Measurements from ENCODE around the gene CENPU. TPM values are rescaled to one million over a fixed set of nuclear protein-coding genes. Genes with fewer than 3 reads are reported as not detected.
"Not testable (repeated sequence)": the region's sequence is repeated elsewhere in the genome, so short reads cannot be mapped to it uniquely, and the experiment has no call there.

Gene CENPU
- total RNA-seq, 2 experiments from 2014 or later = 58.7 to 59.3 TPM

DNA sequence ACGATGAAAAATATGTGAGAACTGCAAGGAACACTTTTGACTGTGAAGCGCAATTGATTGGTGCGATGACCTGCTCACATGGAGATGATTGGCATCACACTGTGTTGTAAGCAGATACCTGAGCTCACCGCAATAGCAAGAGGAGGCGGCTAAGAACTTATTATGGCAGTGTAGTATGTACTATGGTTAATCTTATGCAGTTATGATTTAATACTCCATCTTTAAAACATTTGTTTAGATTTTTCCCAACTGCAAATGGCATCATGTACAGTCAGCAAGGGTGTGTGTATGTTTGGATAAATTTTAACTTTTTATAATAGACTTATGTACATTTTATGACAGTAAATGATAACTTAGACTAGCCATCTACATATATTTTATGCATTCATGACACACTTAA, 58.9 kb downstream of the CENPU start:
- POLR2A ChIA-PET = no interaction called here
- CTCF ChIA-PET = no interaction called here

DNA sequence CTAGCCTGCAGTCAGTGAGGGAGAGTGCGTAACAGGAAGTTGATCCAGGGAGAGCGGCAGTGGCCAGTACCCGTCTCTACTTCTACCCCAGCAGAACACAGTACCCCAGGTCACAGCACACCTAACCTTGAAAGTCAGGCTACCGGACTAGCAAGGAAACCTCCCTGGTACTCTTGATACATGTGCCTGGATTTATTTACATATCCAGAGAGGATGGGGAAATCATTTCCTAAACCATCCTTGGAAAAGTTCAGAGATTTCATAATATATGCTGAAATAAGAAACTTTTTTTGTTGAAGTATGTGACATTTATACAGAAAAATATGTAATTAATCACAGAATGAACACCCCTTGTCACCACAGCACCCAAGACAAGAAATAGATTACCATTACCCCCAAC, 59.9 kb downstream of the CENPU start:
- CTCF ChIA-PET = no interaction called here
- POLR2A ChIA-PET = no interaction called here

DNA sequence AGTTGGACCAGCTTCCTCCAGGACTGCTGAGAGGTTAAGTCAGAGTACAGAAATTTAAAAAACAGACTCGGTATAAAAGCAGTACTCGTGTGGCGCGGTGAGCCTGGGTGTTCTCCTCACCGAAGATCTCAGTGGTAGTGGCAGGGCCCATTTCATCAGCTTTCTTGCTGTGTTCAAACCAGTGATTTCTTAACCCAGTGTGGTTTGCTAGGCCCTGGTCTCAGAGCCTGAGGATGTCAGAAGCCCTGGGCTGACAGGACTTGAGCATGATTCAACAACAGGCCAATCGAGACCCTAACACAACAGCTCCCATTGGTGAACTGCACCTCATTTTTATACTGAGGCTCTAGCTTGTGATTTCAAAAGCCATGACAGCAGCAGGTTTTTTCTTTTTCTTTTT, 61.2 kb downstream of the CENPU start:
- POLR2A ChIA-PET = no interaction called here

DNA sequence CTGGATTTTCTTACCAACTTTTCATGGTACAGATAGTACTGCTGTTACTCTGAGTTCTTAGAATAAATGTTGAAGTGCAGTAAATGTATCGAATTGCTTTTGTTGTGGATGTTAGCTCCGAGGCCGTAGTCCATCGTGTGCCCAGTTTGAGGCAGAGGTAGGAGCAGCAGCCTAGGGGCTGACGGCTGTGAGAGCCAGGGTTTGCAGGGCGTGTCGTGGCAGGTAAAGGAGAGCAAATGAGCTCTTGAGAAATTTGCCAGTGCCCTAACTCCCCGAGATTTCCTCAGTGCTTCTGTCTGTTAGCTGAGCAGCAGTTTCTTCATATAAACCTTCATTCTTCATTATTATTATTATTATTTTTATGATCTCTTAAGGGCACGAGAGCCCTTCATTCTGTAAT, 62.8 kb downstream of the CENPU start:
- ChIA-PET POLR2A (no interaction called here), CTCF (interaction anchor here (0.7 to 1.0 kb wide), 2 partner anchors 10 to 58 kb away, joined by 4 read pairs; no protein-coding TSS in a partner anchor)

More for the DNA sequence above, 61.2 kb downstream of the CENPU start:
- CTCF ChIA-PET = no interaction called here

DNA sequence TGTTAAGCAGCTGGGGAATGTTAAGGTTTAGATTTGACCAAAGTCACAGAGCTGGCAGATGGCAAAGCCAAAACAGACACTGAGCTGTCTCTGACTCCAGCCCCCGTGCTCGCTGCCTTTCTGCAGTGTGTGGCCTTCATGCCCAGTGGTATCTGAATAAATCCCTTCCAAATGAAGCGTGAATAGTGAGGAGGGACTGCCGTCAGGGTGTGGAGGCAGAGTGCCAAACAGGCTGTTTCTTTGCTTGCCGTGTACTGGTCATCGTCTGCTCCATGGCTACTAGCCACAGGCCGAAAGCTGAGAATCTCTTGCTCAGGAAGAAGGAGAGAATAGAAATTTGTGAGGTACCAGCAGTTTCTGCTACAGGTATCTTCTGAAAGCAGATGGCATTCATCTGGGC, 64.6 kb downstream of the CENPU start:
- ChIA-PET POLR2A (interaction anchor here (1.6 kb wide), 1 partner anchor 64 kb away, joined by 4 read pairs; the partner anchor contains the start of gene CENPU), CTCF (no interaction called here)

DNA sequence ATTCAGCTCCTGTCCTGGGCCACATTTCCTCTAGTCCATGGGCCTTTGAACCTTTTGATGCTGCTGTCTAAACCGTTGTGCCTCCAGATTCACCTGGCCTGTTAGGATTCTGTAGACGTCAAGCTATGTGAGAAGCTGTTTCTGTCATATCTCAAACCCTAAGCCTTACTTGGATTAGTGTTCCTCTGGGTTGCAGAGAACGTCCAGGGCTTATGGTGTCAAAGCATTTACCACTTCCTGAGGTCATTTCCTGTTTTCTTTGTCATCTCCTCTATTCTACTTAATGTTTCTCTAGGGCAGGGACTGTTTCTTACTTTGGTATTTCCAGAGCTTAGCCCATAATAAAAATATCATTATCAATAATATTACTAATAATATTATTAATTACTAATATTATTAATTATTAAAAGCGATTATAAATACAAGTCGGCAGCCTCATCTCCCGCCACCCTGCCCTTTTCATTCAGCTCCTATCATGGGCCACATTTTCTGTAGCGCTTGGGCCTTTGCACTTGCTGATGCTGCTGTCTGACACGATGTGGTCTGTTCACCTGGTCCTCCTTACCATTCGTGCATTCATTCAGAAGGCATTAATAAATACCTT, 65.3 kb downstream of the CENPU start:
- ChIA-PET POLR2A (interaction anchor here (1.6 kb wide), 1 partner anchor 65 kb away, joined by 4 read pairs; the partner anchor contains the start of gene CENPU), CTCF (interaction anchor here (1.1 kb wide), 1 partner anchor 20 kb away, joined by 3 read pairs; no protein-coding TSS in a partner anchor)

DNA sequence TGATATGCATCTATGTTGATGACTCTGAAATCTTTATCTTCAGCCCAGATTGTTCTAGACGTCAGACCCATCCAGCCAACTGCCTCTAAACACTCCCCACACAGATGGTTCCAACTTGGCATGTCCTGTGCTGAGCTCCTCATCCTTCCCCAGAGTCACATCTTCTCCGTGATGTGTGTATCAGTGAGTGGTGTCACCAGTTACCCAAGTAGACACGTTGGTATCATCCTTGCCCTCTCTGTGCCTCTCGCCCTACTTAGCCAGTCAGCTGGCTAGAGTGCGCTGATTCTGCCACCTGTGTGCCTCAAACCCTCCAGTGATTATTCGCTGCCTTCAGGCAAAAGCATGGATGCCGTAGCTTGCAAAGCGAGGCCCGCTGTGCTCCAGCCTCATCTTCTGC, 65.8 kb downstream of the CENPU start:
- ChIA-PET CTCF (interaction anchor here (0.5 to 1.1 kb wide), 2 partner anchors 20 to 82 kb away, joined by 3 read pairs; no protein-coding TSS in a partner anchor), POLR2A (interaction anchor here (1.6 kb wide), 1 partner anchor 66 kb away, joined by 4 read pairs; the partner anchor contains the start of gene CENPU)

DNA sequence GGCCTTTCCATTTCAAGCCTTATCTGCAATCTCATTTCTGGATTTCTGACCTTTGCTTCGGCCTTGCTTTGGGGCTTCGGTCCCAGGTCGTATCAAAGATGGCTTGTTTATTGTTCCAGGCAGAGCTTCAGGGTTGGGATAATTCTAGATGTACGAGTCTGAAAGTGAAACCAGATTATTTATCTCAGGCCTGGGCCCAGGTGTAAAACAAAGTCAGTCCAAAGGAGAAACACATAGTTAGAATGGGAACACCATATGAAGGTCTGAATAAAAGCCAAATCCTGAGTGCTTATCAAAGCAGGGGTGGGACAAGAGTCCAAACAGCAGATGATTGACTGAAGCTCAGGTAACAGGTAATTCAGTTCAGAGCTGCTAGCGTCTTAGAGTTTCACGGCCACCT, 67.2 kb downstream of the CENPU start:
- CTCF ChIA-PET = interaction anchor here (0.5 kb wide), 1 partner anchor 419 kb away, joined by 3 read pairs; no protein-coding TSS in a partner anchor

DNA sequence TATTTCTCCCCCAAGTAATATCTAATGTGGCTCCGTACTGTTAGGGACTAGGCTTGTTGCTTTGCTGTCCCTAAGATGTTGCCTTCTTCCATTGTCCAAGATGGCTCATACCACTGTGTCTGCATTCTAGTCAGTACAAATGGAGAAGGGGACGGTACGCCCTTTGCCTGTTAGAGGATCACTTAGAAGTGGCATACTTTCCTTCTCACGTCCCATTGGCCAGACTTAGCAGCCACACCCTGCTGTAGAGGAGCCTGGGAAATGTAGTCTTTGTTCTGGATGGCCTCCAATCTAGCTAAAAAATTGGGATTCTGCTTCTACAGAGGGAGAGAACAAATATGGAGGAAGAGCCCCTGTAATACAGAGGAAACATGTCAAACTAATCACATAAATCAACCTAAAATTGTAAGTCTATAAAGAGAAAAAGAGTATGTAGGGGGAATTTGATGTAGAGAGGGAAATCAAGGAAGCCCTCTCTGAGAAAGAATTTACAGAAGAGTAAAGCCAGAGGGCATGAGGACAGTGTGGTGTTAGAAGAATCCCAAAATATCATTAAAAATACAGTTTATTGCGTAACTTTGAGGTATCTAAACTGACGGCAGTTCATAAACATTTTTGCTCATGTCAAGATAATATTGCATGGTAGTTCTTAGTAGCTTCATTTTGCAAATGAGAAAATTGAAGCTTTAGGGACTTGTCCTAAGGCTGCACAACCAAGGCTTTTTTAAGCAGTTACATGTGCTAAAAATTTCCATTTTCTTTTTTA, 69.3 kb downstream of the CENPU start:
- ChIA-PET CTCF (no interaction called here), POLR2A (no interaction called here)

More for the DNA sequence above, 67.2 kb downstream of the CENPU start:
- POLR2A ChIA-PET = interaction anchor here (0.5 kb wide), 1 partner anchor 11 kb away, joined by 4 read pairs; no protein-coding TSS in a partner anchor

DNA sequence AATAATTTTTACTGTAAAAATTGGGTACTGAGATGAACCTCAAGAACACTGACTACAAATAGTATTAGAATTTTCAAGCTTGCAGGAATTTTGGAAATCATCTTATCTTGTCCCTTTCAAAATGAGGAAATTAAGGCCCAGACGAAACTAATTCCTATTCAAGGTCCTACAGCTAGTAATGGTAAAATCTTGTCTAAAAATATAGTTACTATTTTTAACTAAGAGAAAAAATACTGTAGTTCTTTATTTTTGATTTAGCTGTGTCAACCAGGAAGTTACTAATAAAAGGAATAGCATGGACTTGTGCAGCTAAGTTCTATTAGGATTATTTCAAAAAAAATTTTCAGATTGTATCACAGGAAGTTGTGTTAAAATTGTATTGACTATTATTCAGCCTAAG, 71.7 kb downstream of the CENPU start:
- CTCF ChIA-PET = no interaction called here
- POLR2A ChIA-PET = interaction anchor here (0.5 kb wide), 1 partner anchor 492 kb away, joined by 4 read pairs; no protein-coding TSS in a partner anchor

DNA sequence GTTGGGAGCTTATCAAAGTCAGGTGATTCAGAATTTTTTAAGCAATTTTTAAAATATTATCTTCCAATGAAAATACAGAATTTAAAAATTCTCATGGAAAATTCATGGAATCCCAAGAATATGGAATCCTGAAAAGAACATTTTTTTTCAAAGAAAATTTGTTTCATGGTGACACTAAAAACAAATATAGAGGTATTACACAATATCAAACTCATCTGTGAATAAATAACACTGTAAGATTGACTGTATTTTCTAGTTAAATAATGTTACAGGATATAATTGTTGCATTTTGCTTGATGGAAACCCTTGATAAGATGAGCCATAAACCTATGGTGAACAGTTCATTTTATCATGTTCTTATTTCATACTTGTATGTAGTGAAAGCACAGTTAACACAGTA, 72.9 kb downstream of the CENPU start:
- CTCF ChIA-PET = interaction anchor here (0.9 kb wide), 1 partner anchor 11 kb away, joined by 4 read pairs; no protein-coding TSS in a partner anchor

DNA sequence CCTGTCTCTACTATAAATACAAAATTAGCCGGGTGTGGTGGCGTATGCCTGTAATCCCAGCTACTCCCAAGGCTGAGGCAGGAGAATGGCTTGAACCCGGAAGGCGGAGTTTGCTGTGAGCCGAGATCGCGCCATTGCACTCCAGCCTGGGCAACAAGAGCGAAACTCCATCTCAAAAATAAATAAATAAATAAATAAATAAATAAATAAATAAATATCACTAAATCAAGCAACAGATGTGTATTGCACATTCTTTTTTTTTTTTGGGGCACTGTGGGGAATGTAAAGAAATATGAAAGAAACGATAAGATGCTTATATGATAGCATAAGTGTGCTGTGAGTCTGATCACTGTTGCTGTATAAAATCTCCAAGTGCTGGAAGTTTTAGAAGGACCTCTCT, 76.1 kb downstream of the CENPU start:
- POLR2A ChIA-PET, CTCF ChIA-PET: not testable (repeated sequence)

More for the DNA sequence above, 72.9 kb downstream of the CENPU start:
- POLR2A ChIA-PET = interaction anchor here (1.2 kb wide), 1 partner anchor 73 kb away, joined by 4 read pairs; the partner anchor contains the start of gene CENPU

DNA sequence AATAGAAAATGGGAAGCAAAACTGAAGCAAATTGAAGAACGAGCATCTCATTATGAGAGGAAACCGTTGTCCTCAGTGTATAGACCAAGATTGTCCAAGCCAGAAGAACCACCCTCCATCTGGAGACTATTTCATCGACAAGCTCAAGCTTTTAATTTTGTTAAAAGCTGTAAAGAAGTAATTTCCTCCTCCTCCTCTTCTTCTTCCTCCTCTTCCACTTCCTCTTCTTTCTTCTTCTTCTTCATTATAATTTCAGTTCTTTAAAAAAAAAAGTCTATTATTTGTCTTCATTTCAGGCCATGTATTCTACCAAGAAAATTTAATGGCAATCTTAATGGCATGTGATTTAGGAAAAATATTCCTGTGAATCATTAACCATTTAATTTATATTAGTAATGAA, 76.8 kb downstream of the CENPU start:
- CTCF ChIA-PET = interaction anchor here (0.6 kb wide), 1 partner anchor 34 kb away, joined by 4 read pairs; no protein-coding TSS in a partner anchor
- POLR2A ChIA-PET = no interaction called here

DNA sequence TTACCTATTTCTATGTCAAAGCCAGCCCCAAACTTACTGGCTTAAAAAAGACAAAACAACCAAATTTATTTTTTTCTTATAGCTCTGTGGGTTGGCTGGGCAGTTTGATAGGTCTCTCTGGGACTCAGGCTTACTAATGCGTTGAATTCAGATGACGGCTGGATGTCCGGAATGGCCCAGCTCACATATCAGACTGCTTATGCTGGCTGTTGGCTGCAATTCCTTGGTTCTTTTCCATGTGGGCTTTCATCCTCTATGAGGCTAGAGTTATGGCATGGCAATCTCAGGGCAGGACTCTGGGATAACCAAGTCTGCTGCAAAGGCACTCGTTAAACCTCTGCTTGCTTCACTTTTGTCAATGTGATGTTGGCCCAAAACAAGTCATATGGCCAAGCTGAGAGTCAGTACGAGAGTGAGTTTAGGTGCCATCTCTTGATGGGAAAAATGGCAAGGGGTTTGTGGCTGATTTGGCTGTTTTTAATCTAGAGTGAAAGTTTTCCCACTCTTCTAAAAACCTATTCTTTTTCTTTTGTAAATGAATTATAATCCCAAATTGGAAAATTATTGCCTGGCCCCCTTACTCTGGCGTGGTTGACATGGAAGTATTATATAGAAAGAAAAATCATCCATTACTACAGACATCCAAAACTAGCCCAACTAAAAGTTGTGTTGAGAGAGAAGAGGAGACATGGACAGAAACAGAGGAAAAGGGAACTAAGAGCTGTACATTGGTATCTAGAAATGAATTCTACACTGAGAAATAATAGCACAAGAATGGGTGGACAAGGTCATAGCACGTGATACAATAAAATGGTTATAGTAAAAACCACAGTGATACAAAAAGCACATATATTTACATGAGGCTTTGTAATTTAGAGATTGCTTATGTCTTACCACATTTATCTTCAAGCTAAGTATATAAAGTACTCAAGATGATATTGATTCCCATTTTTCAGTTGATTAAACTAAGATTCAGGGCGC, 77.7 kb downstream of the CENPU start:
- CTCF ChIA-PET = interaction anchor here (0.6 kb wide), 1 partner anchor 33 kb away, joined by 4 read pairs; no protein-coding TSS in a partner anchor
- POLR2A ChIA-PET = no interaction called here

DNA sequence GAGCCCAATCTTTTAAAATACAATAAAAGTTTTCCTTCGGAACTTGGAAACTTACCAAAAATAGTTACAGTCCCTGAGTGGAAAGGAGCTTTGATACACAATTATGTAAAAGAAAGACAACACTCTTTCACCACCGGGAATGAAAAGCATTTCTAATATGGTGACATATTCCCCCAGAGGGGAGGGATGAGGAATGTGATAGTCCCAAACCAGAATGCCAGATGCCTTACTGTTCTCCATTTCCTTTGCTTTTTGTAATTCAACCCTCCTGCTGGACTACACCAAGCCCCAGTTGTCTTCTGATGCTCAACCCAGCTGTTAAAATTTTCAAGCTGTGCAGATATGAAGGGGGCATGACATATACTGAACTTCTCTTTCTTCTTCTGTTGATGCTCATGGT, 80.2 kb downstream of the CENPU start:
- ChIA-PET POLR2A (no interaction called here), CTCF (no interaction called here)

DNA sequence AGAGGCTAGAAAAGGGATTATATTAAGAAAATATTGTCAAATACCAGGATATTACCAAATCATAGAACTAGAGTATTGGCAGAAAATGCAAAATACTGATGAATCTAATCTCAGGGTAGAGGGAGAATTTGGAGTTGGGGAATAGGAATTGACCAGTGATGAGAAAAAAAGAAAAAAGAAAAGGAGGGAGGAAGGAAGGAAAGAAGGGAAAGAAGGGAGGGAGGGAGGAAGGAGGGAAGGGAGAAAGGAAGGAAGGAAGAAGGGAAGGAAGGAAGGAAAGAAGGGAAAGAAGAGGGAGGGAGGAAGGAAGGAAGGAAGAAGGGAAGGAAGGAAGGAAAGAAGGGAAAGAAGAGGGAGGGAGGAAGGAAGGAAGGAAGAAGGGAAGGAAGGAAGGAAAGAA, 81.2 kb downstream of the CENPU start:
- POLR2A ChIA-PET = not testable (repeated sequence)

DNA sequence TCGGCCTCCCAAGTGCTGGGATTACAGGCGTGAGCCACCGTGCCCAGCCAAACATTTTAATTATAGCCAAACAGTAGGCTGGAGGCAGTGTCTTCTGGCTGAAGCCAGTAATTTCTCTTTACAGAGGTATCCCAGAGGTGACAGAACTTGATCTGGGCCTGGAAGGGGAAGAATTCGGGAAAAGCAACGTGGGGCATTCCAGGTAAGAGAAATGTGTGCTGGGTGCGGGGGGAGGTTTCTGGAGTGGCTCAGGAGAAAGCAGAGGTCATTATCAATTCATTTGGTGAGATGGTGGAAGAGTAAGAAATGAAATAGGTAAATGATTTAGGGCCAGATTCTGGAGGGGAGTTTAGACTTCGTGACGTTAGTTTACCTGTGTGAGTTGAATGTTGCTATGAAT, 82.0 kb downstream of the CENPU start:
- ChIA-PET POLR2A (no interaction called here), CTCF (no interaction called here)

More for the DNA sequence above, 81.2 kb downstream of the CENPU start:
- CTCF ChIA-PET = not testable (repeated sequence)

DNA sequence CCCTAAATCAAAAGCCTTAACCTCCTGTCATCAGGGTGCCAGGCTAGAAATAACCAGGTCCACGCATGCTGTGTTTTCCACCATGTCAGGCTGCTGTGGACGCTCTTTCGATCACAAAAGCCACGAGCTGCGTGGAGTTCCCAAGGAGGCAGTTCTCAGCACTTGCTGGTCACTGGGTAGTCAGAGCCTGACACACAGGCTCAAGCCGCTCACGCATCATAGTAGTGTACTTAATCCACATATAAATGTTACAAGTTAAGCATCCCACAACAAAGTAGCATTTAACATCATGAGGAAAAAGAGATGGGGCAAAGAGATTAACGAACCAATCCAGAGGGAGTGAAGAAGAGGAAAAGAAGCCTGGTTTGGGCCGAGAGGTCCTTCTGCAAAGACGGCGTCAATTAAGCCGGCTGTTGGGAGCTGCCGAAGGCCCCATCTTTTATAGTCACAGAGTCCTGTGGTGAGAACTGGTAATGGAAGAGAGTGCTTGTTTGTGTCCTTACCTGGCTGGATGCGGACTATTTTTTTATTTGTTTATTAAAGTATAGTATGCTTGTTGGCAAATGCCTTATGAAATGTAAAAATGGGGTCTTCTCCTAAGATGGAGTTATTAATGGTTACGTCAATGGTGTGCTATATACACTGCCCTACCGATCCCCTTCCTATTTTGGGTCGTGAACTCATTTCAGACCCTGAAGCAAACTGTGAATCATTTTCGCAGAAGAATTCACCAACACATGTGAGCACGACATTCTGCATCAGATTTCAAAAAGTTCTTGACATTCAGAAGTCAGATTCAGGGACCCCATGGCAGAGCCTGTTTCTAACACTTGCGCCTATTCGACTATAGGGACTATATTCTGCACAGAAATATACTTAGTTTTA, 83.7 kb downstream of the CENPU start:
- CTCF ChIA-PET = interaction anchor here (1.0 kb wide), 1 partner anchor 84 kb away, joined by 3 read pairs; the partner anchor contains the start of gene CENPU
- POLR2A ChIA-PET = interaction anchor here (0.7 to 2.7 kb wide), 8 partner anchors 9 to 386 kb away, joined by 3 to 16 read pairs (median 5); partner anchors contain the start of genes CENPU and IRF2

All from activated CD8-positive, alpha-beta memory T cell treated with anti-CD3 and anti-CD28 coated beads for 36 hours (primary cell).